ENCODE data around the gene ECHDC1.
"Not testable (repeated sequence)": the region's sequence is repeated elsewhere in the genome, so short reads cannot be mapped to it uniquely, and the experiment has no call there.

The ECHDC1 gene

DNA sequence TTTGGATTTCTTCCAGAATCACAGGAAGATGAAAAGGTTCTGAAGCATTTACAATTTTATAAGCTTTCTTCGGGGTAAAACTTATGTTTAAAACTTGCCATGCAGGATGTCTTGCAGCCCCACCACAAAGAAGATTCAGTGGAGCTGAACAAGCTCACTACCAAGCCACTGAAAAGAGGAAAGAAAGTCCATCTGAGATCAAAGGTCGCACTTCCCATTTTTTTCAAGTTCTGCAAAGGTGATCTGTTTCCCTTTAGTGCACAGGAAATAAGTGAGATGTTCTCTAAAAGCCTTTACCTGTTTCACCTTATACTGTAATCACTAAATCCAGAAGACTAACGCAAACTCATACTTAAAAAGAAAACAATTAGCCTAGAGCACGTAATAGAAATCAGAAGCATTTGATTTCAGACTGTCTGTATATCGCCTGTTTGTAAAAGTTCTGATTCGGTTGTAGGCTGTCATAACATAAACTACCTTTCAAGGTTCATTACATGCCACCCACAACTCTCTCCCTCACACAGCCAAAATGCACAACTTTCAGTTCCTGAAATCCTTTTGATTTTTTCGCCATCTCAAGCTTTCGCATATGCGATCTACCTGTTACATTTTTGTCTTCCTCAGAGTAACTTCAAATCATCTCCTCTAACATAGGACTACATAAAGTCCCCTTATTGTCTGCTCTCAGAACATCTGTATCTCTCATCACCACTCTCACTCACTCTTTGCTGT lies 1.8 kb downstream of the ECHDC1 start:
- DNase-seq, result no peak

DNA sequence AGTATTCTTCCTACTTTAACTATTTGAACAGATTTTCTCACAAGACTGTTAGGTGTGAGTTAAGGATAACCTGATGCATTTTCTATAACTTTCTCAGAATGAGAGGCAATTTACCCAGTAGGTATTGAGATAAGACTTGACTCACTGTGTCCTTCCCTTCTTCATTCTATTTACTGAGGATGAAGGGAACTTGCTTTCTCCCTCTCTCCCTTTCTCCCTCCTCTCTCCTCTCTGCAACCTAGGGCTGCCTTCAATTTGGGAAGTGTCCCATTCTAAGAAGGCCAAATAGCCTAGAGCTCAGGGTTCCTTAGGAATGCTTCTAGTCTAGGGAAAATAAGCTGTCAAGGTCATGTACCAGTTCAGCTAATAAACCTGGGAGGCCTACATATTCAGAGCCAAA lies 3.2 kb downstream of the ECHDC1 start:
- no peak for DNase-seq

DNA sequence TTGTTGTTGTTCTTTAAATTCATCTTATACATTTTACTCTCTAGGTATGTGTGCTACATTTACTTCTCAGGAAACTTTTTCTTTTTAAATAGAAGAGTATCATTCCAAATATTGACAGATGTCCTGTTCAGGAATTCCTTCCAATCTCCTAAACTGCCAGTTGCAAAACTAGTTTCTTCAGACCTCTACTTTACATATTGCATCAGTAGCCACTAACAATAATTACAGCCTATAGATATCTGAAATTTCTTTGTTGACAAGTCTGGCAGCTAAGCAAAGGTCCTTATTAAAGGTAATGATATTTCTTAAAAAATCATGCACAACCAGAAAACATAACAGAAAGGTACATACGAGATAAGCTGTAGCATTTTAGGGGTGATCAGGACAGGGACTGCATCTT lies 4.5 kb downstream of the ECHDC1 start:
- DNase-seq, result no peak

DNA sequence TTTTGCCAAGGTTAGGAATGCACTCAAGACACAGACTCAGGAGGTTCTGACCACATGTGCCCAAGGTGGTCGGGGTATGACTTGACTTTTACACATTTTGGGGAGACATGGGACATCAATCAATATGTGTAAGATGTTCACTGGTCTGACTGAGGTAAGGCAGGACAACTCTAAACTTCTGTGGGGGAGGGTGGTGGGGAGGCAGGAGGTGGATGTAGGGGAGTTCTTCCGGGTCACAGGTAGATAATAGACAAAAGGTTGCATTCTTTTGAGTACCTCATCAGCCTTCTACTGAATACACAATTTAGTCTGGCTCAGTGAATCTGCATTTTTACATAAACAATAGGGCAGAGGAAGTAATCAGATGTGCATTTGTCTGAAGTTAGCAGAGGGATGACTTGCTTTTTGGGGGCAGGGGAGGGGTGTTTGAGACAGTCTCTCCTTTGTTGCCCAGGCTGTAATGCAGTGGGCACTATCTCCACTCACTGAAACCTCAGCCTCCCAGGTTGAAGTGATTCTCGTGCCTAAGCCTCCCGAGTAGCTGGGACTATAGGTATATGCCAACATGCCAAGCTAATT lies 10.9 kb downstream of the ECHDC1 start:
- DNase-seq, result no peak

DNA sequence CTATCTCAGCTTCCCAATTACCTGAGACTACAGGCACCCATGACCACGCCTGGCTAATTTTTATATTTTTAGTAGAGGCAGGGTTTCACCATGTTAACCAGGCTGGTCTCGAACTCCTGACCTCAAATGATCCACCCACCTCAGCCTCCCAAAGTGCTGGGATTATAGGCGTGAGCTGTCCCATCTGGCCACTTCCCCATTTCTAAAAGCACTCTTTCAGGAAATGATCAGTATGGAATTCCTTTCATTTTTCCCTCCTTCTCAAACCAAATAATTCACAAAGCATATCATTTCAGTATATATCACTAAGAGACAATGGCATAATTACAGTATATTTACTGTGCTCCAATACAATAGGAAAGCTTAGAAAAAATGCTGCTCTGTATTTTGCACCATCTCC lies 12.2 kb downstream of the ECHDC1 start:
- DNase-seq, result not testable (repeated sequence)

DNA sequence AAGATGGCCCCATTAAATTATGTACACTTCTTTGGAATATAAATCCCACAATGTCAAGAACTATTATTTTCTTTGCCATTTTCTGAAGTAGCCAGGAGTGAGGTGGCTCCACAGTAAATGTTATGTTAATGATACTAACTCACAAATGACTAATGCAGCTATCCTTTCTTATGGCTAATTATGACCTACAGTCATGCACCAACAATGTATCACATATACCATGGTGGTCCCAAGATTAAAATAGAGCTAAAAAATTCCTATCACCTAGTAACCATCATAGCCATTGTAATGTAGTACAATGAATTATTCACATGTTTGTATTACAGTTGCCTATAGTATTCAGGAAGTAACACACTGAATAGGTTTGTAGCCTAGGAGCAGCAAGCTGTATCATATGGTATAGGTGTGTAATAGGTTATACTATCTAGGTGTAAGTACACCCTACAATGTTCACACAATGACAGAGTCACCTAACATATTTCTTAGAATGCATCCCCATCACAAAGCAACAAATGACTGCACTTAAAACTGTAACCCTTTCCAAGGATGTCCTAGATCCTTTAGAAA lies 15.3 kb downstream of the ECHDC1 start:
- no peak for DNase-seq

DNA sequence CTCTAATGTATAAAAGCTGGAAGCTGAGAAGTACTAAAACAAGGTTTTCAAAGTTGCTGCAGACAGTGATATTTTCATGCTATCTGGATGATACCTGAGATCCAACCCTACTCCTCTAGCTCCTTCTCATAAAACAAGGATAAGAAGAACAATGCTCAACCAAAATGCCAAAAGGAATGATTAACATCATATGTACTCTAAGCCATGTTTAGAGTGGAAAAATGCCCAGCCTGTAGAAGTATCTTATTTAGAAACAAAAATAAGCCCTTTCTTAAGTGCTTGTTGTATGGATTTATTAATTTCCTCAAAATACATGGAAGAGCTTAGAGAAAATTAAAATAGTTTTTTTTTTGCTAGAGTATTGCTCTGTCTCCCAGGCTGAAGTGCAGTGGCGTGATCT lies 23.7 kb downstream of the ECHDC1 start:
- DNase-seq, result no peak

DNA sequence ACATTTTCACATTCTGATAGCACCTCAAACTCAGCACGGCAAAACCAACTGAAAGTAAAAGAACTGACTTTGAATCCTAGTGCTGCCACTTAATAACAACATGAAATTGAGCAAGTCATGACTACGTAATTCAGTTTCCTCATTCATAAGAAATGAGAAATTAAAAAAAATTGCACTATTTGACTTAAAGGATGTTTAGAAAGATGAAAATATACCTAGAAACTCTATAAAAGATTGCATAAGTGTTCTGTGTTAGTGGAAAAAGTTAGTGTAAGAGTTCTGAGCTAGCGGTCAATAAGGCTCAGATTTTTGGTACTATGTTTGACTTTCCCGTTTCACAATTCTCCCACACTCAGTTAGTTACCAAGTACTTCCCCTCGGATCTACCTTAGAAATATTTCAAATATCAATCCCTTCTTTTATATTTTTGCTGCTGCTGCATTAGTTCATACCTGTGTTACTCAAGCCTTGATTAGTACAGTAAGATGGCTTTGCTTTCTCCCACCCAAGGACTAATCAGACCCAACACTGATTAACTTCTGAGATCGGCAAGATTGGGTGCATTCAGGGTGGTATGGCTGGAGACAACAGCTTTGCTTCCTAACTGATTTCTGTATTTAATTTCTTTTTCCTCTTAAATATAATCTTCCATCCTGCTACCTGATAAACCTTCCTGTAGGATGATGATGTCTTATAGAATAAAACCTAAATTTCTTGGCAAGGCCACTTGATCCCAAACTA lies 25.9 kb downstream of the ECHDC1 start:
- no peak for DNase-seq

DNA sequence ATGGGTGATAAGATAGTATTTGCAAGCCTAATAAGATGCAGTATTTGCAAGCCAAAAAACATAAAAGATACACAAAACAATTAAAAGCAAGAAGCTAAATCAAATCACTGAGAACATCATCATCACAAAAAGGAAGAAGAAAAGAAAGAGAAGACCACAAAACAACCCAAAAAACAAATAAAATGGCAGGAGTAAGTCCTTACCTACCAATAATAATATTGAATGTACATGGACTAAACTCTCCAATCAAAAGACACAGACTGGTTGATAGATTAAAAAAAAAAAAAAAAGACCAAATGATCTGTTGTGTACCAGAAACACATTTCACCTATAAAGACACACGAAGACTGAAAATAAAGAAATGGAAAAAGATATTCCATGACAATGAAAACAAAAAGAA lies 37.7 kb downstream of the ECHDC1 start:
- no peak for DNase-seq

DNA sequence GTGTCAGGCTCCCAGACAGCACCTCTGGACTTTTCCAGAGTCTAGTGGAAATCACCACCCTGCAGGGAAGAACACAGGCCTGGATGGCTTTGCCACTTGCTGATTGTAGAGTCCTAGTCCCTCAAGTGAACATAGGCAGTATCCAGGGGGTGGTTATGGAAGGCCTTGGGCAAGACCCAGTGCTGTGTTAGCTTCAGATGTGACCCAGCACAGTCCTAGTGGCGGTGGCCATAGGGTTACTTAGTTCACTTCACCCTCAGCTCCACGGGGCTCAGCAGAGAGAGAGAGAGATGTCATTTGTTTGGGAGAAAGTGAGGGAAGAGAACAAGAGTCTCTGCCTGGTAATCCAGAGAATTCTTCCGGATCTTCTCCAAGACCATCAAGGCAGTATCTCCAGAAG lies 39.5 kb downstream of the ECHDC1 start:
- DNase-seq, result no peak

DNA sequence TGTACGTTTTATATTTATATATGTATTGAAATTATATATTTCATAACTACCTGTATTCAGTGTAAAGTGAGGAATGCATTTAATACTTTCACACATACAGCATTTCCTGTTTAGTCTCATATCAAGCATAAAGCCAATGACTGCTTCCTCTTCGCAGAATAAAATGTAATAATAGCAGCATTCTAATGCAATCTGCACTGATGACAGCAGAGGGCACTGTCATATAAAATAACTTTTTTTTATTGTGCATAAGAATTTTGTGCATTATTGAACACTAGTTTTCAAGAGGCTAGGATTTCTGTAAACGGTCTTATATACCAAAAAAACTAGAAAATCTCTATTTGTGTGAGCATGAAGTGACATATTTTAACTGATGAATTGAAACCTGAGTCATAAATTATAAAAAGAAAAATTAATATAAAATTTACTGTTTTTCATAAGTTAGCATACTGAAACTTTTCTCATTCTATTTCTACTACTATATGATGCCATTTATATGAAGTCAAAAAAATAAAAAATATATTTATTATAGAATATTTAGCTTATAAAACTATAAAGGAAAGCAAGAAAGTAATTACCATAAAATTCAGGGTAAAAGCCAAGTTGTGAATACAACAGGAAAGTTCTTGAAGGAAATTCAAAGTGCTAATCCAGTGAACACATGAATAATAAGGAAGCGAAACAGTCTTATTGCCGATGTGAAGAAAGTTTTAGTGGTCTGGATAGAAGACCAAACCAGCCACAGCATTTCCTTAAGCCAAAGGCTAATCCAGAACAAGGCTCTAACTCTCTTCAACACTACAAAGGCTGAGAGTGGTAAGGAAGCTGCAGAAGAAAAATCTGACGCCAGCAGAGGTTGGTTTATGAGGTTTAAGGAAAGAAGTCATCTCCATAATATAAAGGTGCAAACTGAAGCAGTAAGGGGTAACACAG lies 40.4 kb downstream of the ECHDC1 start:
- DNase-seq, result peak; percentile 58

DNA sequence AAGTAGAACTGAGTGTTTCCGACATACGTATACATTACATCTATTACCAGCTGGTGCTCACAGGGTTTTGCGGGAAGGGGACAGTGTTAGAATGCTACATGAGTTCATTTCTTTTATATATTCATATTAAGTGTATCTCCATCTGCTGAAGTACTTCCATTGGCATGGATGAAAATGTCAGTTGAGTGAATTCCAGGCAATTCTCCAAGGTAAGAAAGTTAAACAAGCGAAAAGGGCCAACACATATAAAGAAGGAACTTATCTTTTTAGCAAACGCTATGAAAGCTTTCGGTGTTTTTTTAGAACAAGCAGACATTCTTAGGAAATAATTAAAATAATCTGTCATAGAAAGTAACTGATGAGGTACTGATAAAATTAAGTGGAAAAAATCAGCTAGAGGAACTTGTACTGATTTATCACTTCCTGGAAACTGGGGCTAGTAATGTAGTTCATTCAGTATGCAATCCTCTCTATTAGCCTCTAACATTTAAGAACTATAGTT lies 42.2 kb downstream of the ECHDC1 start:
- DNase-seq, result no peak

DNA sequence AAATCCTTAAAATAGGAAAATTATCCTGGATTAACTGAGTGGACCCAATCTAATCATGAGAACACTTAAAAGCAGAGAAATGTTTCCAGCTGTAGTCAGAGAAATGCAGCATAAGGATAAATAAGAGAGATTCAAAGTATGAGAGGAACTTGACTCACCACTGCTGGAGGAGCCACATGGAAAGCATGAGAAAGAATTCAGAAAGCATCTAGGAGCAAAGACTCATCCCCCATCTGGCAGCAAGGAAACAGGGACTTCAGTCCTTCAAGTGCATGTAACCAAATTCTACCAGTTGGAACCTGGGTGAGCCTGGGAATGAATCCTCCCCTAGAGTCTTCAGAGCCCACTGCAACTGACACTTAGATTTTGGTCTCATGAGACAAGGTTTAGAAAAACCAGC lies 43.0 kb downstream of the ECHDC1 start:
- no peak for DNase-seq

DNA sequence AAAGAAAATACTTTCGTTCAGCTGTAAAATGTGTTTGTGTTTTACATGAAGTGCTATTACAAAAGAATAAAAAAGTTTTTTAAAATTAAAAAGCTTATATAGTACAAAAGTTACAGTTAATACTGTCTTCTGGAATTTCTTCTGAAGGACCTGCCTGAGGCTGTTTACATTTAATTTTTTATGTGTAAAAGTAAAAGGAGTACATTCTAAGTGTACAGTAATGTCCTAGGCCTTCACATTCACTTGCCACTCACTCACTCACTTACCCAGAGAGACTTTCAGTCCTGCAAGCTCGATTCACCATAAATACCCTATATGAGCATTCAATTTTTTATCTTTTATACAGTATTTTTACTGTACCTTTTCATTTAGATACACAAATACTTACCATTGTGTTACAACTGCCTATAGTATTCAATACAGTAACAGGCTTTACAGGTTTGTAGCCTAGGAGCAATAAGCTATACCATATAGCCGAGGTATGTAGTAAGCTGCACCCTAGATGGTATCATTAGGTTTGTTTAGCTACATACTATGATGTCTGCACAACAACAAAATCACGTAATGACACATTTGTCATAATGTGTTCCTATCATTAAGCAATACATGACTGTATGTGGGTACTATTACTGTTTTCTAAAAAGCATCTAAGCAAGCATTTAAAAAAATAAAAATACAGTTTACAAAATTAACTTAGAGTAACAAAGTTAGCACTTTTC lies 43.7 kb downstream of the ECHDC1 start:
- DNase-seq, result no peak

DNA sequence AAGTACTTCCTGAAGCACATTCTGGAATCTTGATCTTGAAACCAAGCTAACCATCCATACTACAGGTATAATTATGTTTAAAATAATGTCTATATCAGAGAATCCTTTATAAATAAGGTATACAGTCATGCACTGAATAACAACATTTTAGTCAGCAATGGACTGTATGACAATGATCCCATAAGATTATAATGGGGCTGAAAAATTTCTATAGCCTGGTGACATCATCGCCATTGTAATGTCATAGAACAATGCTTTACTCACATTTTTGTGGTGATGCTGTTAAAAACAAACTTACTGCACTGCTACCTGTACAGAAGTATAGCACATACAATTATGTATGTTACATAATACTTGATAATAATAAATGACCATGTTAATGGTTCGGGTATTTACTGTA lies 44.9 kb downstream of the ECHDC1 start:
- no peak for DNase-seq

DNA sequence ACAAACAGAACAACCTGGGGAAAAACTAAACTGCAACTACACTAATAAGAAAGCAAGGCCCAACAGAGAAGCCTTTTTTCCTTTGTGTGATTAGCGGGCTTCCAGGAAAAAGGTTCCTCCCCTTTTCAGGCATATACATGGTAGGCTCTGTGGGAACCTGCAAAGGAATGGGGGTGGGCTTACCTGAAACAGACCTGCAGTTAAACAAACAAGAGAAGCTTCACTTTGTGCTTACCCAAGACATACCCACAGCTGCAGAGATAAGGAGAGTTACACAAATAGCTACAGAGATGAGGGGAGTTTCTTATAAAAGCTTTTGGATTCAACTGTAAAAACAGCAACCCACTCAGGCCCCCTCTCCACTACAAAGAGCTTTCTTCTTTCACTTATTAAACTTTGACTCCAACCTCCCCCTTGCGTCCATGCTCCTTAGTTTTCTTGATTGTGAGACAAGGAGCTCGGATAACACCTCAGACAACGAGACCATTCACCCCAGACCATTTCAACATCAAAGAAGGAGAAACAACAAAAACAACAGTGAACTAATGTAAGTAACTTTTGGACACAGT lies 45.8 kb downstream of the ECHDC1 start:
- DNase-seq, result no peak

DNA sequence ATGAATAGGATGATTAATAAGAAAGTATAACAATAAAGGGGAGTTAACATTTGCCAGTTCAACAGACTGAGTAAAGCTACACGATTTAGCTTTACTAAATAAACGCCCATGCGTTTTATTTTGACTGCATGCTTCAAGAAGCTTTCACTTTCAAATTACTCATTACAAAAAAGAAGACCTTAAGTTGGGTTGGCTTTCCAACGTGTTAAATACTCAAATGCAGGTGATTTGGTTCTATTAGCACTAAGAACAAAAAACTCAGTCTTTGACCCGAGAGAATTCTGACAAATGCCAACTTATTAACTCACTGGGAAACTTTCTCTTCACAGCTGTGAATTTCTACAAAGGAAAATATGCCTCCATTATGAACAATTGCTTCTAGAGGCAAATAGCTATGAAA lies 51.9 kb downstream of the ECHDC1 start:
- no peak for DNase-seq

DNA sequence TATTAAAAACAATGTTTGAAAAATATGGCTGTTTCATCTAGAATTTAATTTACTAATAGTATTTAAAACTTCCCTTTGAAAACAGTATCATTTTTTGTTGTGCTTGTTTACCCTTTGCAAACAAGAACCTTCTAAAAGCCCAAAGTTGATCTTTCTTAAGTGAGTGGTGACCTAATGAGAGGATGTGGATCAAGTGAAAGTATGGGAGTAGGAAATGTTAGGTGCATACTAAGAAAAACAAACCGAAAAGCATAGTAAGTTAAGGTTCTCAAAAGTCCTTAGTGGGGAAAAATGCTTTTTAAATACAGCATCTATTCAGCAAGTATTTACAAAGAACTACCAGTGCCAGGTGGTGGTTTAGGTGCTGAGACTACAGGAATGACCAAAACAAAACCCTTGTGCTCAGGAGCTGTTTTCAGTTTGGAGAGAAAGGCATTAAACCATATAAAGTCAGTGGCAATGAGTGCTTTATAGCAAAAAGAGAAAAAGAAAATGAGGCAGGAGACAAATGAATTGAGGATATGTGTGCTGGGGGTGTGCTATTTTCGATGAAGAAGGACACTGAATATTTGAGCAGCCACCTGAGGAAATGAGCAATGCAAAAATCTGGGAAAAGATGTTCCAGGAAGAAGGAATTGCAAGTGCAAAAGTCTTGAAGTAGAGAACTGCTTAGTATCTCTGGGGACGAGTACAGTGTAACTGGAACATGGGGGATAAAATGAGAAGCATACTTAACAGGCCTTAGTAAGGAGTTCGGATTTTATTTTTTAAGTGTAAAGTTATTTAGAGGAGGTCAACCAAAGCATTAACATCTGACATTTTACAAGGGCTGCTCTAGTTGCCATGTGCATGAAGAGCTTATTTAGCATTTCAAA lies 52.8 kb downstream of the ECHDC1 start:
- no peak for DNase-seq

DNA sequence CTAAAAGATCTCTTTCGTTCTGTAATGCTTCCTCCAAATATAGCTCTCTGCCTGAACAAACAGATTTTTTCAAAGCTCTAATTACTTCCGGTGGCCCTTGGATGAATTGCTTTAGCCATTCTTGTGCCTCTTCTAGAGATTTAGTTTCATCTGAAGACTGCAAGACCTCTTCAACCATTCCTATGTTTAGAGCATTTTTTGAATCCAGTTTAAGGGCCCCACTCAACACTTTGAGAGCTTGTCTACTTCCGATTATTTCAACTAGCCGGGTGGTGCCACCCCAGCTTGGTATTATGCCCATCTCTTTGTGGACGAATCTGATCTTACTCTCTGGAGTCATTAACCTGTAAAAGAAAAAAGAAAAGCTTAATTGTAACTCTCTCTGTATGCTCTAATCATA lies 53.5 kb downstream of the ECHDC1 start:
- no peak for DNase-seq

DNA sequence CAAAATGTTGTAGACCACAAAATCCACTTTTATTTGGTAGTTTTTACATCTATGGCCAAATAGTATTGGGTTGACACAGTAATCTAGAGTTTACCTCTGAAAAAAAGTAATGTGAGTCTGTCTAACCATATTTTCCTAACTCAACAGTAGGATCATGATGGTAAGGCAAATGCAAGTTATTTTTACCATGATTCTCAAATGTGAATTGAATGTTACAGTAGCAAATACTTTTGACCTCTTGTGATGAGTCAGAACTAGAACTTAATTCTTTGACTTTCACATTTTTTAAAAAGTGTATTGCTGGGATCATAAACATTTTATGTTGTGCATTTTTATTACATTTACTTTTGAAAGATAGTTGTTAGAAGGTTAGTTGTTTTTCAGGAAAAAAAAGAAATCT lies 54.7 kb downstream of the ECHDC1 start:
- no peak for DNase-seq

DNA sequence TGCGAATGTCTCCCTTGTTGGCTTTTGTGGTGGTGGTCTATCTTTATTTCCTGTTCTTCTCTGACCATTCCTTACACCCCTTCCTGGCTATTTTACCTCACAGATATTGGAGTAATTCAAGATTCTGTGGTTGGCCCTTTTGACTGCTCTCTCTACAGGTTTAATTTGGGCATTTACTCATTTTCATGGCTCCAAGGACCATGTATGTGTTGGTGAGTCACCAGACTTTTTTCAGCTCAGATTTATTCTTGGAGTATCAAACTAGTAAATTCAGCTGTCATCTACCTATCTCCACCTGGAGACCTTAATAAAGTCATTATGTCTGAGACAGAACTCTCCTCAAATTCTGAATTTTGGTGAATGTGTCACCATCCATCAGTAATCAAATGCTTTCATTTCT lies 61.2 kb downstream of the ECHDC1 start:
- no peak for DNase-seq

Data from NCI-H1694 (cell line).